Measurements from ENCODE around the gene KCNC2. TPM values are rescaled to one million over a fixed set of nuclear protein-coding genes. Genes with fewer than 3 reads are reported as not detected.

The KCNC2 gene
- total RNA-seq, 2 experiments from 2014 or later, result not detected

Other genes starting within 250 kb of the KCNC2 start
- gene CAPS2, start 120.5 kb upstream of the KCNC2 start, total RNA-seq, result 1 to 10 TPM; 9.4 to 9.9 TPM
- gene GLIPR1L1, start 124.8 kb upstream of the KCNC2 start, total RNA-seq, result not detected
- gene GLIPR1L2, start 181.2 kb upstream of the KCNC2 start, total RNA-seq, result under 1 TPM in 1 of 2 experiments, not detected in 1; 0.28 TPM